Fibroblast of the aortic adventitia (primary cell): ENCODE results near the gene LTB. TPM values are rescaled to one million over a fixed set of nuclear protein-coding genes. Genes with fewer than 3 reads are reported as not detected.

Source experiments
- DNase-seq: peaks from one replicate; pipeline ENCODE4 v3.0.0-alpha.2; 2010; ENCODE audit warnings: low read depth
- H3K4me3 ChIP-seq: 2 replicates; pipeline ENCODE4 v1.5.1; 2011; ENCODE audit warnings: low read depth, mild to moderate bottlenecking, control low read depth, low read length, moderate library complexity
- total RNA-seq: library from RNA; depleted of rRNA; stranded (reverse); fragments of >200 nt; gene quantifications from 2 replicates; pipeline ENCODE4 v1.2.3, GENCODE V29; 2012; ENCODE audit warnings: low replicate concordance
- TF ChIP-seq, protein P1 (sequence below): IDR thresholded peaks from 2 replicates; pipeline ENCODE4 v1.5.1; 2011; ENCODE audit warnings: mild to moderate bottlenecking, low read length, control low read depth, inconsistent platforms; ENCODE audit not compliant: insufficient read depth

The LTB gene
- total RNA-seq, 1 donor, result not detected

DNA sequence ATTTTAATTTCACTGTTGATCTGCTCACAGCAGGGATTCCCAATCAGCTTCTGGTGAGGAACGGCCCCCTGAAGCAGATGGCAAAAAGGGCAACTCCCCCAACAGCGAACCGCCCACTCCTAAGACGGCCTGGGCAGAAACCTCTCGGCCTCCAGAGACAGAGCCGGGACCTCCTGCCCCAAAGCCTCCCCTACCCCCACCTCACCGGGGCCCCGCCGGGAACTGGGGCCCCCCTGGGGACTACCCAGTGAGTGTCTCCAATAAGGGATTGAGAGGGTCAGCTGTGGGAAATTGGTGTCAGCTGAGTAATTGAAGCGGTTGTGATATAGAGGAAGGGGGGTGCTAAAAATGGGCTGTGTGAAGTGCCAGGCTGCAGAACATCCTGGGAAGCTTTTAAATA lies 44.7 kb upstream of the LTB start:
- no peak for DNase-seq
- no peak overlapping the region for H3K4me3 ChIP-seq
- TF ChIP-seq, protein P1, sequence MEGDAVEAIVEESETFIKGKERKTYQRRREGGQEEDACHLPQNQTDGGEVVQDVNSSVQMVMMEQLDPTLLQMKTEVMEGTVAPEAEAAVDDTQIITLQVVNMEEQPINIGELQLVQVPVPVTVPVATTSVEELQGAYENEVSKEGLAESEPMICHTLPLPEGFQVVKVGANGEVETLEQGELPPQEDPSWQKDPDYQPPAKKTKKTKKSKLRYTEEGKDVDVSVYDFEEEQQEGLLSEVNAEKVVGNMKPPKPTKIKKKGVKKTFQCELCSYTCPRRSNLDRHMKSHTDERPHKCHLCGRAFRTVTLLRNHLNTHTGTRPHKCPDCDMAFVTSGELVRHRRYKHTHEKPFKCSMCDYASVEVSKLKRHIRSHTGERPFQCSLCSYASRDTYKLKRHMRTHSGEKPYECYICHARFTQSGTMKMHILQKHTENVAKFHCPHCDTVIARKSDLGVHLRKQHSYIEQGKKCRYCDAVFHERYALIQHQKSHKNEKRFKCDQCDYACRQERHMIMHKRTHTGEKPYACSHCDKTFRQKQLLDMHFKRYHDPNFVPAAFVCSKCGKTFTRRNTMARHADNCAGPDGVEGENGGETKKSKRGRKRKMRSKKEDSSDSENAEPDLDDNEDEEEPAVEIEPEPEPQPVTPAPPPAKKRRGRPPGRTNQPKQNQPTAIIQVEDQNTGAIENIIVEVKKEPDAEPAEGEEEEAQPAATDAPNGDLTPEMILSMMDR, result no peak

DNA sequence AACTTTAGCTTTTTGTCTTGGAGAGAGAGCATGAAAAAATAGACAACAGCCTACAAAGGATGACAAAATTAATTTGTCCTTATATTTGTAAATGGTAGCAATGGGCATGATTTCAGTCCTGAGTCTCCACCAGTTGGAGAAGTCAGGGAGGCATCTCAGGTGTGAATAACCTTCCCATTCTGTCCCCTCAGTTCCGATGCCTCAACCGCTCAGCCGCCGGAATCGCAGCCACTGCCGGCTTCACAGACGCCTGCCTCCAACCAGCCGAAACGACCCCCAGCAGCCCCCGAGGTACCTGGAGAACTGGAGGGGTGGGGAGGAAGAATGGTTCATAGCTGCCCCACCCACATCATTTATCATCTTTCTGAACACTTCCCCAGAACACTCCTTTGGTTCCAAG lies 41.8 kb upstream of the LTB start:
- TF ChIP-seq, protein P1, result no peak
- DNase-seq, result no peak
- H3K4me3 ChIP-seq, result no peak overlapping the region

DNA sequence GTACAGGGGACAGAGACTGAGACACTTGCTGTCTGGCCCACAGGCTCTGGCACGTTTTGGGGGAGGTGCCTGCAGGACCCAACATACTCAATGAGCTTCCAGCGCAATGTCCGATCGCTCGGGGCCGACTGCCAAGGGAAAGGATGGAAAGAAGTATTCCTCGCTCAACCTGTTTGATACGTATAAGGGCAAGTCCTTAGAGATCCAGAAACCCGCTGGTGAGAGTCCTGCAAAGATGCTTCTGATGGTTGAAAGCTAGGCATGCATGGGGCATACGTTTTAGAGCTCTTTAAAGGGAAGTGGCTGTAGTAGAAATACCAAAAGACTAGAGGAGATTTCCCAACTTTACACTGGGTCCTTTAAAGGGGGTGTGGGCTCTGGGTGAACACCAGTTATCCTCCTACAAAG lies 40.5 kb upstream of the LTB start:
- TF ChIP-seq, protein P1, result no peak
- no peak for DNase-seq
- H3K4me3 ChIP-seq, result peak overlapping the region; percentile 93

DNA sequence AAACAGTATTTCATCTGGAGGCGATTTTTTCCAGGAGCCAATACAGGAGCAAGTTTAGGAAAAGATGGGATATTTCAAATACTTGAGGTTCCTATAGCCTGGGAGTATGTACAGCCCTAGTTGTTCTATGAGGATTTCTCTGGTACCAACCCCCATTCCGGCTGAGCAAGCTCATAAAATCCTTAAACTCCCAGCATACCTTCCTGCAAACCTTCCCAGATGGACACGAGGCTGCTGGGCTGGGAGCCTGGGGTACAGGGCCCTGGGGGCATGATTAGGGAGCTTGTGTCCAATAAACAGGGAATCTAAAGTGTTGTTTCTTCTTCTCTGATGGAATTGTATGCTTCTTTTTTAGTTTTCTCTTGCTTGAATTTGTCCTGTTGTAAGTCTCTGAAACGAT lies 39.8 kb upstream of the LTB start:
- peak; percentile 22 for DNase-seq
- TF ChIP-seq, protein P1, result no peak

DNA sequence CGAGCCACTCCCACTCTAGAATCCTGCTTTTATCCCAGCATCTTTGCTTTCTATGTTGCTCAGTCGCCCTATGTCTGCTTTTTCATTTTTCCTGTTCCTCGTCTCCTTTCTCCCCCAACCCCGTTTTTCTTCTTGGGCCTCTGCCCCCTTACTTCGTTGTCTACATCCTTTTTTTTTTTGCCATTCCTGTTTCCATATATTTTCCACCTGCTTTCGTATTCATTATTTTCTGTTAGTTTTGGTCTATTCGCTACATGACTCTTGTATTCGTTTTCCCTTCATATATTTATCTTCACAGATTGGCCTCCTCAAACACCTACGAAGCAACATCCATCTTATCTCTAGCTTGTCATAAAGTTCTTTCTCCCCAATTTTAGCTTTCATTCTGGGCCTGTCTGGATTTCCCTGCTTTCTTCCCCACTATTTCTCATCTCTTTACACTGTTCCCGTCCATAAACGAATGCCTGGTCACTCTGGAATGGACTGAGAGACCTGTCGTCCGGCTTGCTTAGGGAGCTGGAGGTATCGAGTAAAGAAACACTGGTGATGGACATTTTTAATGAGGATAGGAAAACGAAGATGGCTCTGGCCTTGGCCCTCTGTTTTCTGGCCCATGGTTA lies 39.2 kb upstream of the LTB start:
- DNase-seq, result no peak
- peak overlapping the region; percentile 93 for H3K4me3 ChIP-seq
- TF ChIP-seq, protein P1, result no peak

More for the DNA sequence above, 39.8 kb upstream of the LTB start:
- H3K4me3 ChIP-seq, result peak overlapping the region; percentile 93

DNA sequence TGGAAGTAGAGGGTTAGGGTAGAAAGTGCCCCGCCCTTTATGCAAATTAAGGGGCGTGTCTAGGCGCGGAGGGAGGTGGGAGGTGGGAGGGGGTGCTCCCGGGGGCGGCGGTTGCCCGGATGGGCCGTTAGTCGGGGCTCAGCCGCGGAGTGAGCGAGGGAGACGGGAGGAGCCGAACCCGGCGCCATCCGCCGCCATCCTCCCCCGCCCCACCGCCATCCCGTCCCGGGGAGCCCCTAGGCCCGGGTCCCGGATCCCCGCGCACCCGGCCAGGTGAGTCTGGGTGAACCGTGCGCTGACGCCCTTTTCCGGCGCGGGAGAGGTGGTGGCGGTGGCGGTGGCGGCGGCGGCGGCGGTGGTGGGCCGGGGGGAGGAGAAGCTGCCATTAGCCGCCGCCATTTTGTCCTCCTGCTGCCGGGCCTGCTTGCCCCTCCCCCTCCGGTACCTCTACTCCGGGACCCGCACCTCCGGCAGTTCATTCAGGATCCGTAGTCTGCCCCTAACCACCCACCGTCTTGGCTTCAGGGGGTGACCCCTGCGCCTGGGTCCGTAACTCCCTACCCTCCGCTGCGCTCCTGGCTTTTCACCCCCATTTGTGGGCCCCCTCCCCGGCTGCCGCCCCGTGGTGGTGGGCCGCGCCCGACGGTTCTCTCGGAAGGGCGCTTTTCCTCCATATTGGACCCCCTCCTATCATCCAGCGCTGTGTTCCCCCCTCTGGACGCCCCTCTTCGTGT lies 38.5 kb upstream of the LTB start, which contains the start of gene PRRC2A:
Gene PRRC2A, plus strand, starts transcription at position 130 of the 734 bp plus-strand sequence. CDS start 2,075 bp downstream, outside the sequence.
- H3K4me3 ChIP-seq, result peak within 1 kb of the TSS; percentile 93
- TF ChIP-seq, protein P1, result no peak
- peak; percentile 53 for DNase-seq
